DND-41 (cell line): ENCODE measurements around the gene OMP.
A peak's percentile ranks its signal among the peaks of the same experiment; 100 is the strongest.

Source experiments
- ATAC-seq: fragments of 200-7000 bp; cut with Tn5 transposase; 3 replicates; pipeline ENCODE4 v1.9.1; 2021; ENCODE audit warnings: low read depth; ENCODE audit not compliant: insufficient read depth
- DNase-seq: peaks from one replicate; pipeline ENCODE4 v3.0.0-alpha.2; 2020
- H2AFZ ChIP-seq: 2 replicates; pipeline ENCODE4 v1.6.0; 2012; ENCODE audit warnings: low read depth, low read length
- H3K27ac ChIP-seq: 2 replicates; pipeline ENCODE4 v1.5.1; 2012; ENCODE audit warnings: low read length, inconsistent platforms
- H3K27me3 ChIP-seq: fragments of 200-600 bp; sonication (generic); 2 replicates; pipeline ENCODE4 v1.6.0; 2012; ENCODE audit warnings: low read length, mild to moderate bottlenecking, inconsistent platforms; ENCODE audit not compliant: insufficient read depth, poor library complexity
- H3K36me3 ChIP-seq: 2 replicates; pipeline ENCODE4 v1.5.1; 2012; ENCODE audit warnings: low read length, inconsistent platforms; ENCODE audit not compliant: insufficient read depth
- H3K4me1 ChIP-seq: 2 replicates; pipeline ENCODE4 v1.5.1; 2012; ENCODE audit warnings: mild to moderate bottlenecking, low read length; ENCODE audit not compliant: insufficient read depth
- H3K4me2 ChIP-seq: 2 replicates; pipeline ENCODE4 v1.6.0; 2012; ENCODE audit warnings: mild to moderate bottlenecking, moderate library complexity, low read length, inconsistent platforms; ENCODE audit not compliant: insufficient read depth
- H3K4me3 ChIP-seq, 2 experiments: fragments of 200-600 bp in 1 of 2; shearing (Covaris generic) in 1 of 2; 2 replicates each; pipeline ENCODE4 v1.5.1; 2012 to 2016; ENCODE audit warnings: inconsistent platforms in 2 of 2, low read length in 2 of 2, mild to moderate bottlenecking in 2 of 2, low read depth in 1 of 2, moderate library complexity in 1 of 2
- H3K79me2 ChIP-seq: 2 replicates; pipeline ENCODE4 v1.6.0; 2012; ENCODE audit warnings: low read length, inconsistent platforms; ENCODE audit not compliant: insufficient read depth
- H3K9ac ChIP-seq: 2 replicates; pipeline ENCODE4 v1.6.0; 2012; ENCODE audit warnings: low read depth, mild to moderate bottlenecking, inconsistent platforms, low read length, moderate library complexity
- H3K9me3 ChIP-seq: 2 replicates; pipeline ENCODE4 v1.5.1; 2012; ENCODE audit warnings: low read length, moderate library complexity, mild to moderate bottlenecking, inconsistent platforms; ENCODE audit not compliant: insufficient read depth, severe bottlenecking
- H4K20me1 ChIP-seq: 2 replicates; pipeline ENCODE4 v1.6.0; 2012; ENCODE audit warnings: low read length; ENCODE audit not compliant: insufficient read depth
- EZH2 ChIP-seq: IDR thresholded peaks from 3 replicates; pipeline ENCODE4 v1.6.1; 2012; ENCODE audit warnings: borderline replicate concordance, low read depth, mild to moderate bottlenecking, moderate library complexity, low read length, inconsistent platforms; ENCODE audit not compliant: severe bottlenecking
- TF ChIP-seq, protein P1 (sequence below): IDR thresholded peaks from 2 replicates; pipeline ENCODE4 v1.5.1; 2012; ENCODE audit warnings: borderline replicate concordance, low read length, moderate library complexity, mild to moderate bottlenecking; ENCODE audit not compliant: poor library complexity, severe bottlenecking; ENCODE audit errors: extremely low read depth

The OMP gene

DNA sequence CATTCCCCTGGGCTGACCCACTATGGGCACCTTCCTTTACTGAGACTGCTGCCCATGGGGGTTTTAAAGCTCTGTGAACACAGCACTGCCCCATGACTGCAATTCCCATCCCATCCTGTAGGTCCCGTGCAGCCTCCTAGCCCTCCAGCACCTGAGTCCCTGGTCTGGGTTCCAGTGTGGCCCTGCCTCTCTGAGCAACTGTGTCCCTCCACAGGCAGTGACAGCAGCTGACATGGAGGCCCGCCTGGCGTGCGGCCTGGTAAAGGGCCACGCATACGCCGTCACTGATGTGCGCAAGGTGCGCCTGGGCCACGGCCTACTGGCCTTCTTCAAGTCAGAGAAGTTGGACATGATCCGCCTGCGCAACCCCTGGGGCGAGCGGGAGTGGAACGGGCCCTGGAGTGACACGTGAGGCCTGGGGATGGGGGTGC is 12.6 kb downstream of the OMP start:
- no peak overlapping the region for H3K27ac ChIP-seq
- no peak overlapping the region for H2AFZ ChIP-seq
- no peaks in the 10 kb centered on the region for H3K36me3 ChIP-seq
- H3K9me3 ChIP-seq: no peaks in the 10 kb centered on the region
- TF ChIP-seq EZH2: no peak
- TF ChIP-seq, protein P1, sequence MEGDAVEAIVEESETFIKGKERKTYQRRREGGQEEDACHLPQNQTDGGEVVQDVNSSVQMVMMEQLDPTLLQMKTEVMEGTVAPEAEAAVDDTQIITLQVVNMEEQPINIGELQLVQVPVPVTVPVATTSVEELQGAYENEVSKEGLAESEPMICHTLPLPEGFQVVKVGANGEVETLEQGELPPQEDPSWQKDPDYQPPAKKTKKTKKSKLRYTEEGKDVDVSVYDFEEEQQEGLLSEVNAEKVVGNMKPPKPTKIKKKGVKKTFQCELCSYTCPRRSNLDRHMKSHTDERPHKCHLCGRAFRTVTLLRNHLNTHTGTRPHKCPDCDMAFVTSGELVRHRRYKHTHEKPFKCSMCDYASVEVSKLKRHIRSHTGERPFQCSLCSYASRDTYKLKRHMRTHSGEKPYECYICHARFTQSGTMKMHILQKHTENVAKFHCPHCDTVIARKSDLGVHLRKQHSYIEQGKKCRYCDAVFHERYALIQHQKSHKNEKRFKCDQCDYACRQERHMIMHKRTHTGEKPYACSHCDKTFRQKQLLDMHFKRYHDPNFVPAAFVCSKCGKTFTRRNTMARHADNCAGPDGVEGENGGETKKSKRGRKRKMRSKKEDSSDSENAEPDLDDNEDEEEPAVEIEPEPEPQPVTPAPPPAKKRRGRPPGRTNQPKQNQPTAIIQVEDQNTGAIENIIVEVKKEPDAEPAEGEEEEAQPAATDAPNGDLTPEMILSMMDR: peak; percentile 37
- no peaks in the 10 kb centered on the region for H3K79me2 ChIP-seq
- peak; percentile 73 for ATAC-seq
- no peak overlapping the region for H3K4me2 ChIP-seq
- H3K9ac ChIP-seq: no peak overlapping the region
- peaks cover 2% of the 10 kb centered on the region; the same call in 1 of the 2 replicates for H4K20me1 ChIP-seq
- H3K27me3 ChIP-seq: no peaks in the 10 kb centered on the region
- no peaks in the 10 kb centered on the region for H3K4me1 ChIP-seq
- H3K4me3 ChIP-seq: no peak overlapping the region
- DNase-seq: no peak

DNA sequence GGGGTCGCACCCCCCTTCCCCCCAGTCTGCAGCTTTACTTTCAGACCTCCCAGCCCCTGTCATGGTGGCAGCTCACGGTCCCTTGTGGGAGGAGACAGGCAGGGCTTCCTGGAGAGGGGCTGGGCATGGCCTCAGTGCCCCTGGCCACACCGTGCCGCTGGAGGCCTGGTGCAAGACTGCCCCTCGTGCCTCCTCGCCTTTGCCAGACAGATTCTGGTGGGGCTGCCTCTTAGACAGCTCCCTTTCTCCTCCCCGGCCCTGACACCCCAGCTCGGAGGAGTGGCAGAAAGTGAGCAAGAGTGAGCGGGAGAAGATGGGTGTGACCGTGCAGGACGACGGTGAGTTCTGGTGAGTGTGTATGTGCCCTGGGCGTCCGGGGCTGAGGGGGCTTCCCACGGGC is 13.3 kb downstream of the OMP start:
- Histone ChIP-seq H3K27me3 (no peaks in the 10 kb centered on the region), H4K20me1 (peaks cover 2% of the 10 kb centered on the region; the same call in 1 of the 2 replicates), H3K79me2 (no peaks in the 10 kb centered on the region), H3K4me1 (peaks cover 3% of the 10 kb centered on the region), H3K27ac (no peak overlapping the region), H2AFZ (no peak overlapping the region), H3K4me3 (no peak overlapping the region), H3K9ac (no peak overlapping the region), H3K9me3 (no peaks in the 10 kb centered on the region), H3K36me3 (no peaks in the 10 kb centered on the region; the same call in 1 of the 2 replicates), H3K4me2 (no peak overlapping the region)
- ATAC-seq: no peak
- no peak for DNase-seq
- no peak for TF ChIP-seq EZH2
- TF ChIP-seq, protein P1: no peak

DNA sequence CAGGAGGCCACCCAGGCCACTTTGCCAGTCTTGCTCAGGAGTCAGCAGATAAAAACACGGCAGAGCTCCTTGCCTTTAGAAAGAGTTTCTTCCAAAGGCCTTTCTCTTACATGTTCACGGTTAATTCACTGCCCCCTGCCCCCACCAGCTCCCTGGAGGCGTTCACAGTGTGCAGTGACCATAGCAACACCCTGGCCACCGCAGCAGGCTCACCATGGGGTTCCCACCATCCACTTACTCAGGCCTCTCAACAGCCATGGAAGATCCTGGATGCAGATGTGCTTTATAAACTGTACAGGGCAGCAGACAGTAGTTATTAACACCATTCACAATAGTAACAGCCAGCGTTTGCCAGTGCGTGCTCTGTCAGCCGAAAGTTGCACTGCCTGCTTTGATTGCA is 14.9 kb downstream of the OMP start:
- Histone ChIP-seq H4K20me1 (peaks cover 2% of the 10 kb centered on the region; the same call in 1 of the 2 replicates), H3K4me3 (no peak overlapping the region), H3K27me3 (no peaks in the 10 kb centered on the region), H3K9ac (no peak overlapping the region), H3K27ac (no peak overlapping the region), H3K9me3 (no peaks in the 10 kb centered on the region), H3K79me2 (no peaks in the 10 kb centered on the region), H3K36me3 (no peaks in the 10 kb centered on the region; the same call in 1 of the 2 replicates), H3K4me2 (no peak overlapping the region), H3K4me1 (peaks cover 7% of the 10 kb centered on the region), H2AFZ (no peak overlapping the region)
- no peak for DNase-seq
- TF ChIP-seq, protein P1: no peak
- TF ChIP-seq EZH2: no peak
- ATAC-seq: no peak
